Upper lobe of left lung (tissue), 4 donors: ENCODE measurements around the gene BMP7.

ENCODE experiments used
- EP300 ChIP-seq, 4 donors: sonication (generic); formaldehyde crosslinking; IDR thresholded peaks; one replicate each; pipeline ENCODE4 v1.5.1; 2017; ENCODE audit warnings: antibody characterized with exemption in 4 of 4, control low read depth in 2 of 4
- POLR2AphosphoS5 ChIP-seq, 2 donors: sonication (generic); formaldehyde crosslinking; IDR thresholded peaks; one replicate each; pipeline ENCODE4 v1.5.1; 2017; ENCODE audit warnings: antibody characterized with exemption in 2 of 2
- TF ChIP-seq, protein P1 (sequence below), 6 experiments: fragments of 450-650 bp in 4 of 6; fragments of 200-600 bp in 2 of 6; sonication (generic) in 2 of 6; IDR thresholded peaks; one replicate each; pipeline ENCODE4 v1.5.1; 2016 to 2019; ENCODE audit warnings: antibody characterized with exemption in 6 of 6

DNA sequence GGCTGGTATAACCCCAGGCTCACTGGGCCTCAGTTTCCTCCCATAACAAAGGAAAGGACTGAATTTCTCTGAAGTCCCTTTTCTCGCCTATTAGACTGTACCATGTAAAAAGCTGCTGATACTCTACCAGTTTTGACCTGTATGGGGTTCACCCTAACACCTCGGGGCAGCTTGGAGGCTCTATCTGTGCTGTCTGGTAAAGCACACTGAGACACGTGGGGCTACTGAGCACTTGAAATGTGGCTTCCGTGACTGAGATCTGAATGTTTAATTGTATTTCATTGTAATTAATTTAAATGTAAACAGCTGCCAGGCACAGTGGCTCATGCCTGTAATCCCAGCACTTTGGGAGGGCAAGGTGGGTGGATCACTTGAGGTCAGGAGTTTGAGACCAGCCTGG lies 24.0 kb downstream of the BMP7 start:
- TF ChIP-seq, protein P1, sequence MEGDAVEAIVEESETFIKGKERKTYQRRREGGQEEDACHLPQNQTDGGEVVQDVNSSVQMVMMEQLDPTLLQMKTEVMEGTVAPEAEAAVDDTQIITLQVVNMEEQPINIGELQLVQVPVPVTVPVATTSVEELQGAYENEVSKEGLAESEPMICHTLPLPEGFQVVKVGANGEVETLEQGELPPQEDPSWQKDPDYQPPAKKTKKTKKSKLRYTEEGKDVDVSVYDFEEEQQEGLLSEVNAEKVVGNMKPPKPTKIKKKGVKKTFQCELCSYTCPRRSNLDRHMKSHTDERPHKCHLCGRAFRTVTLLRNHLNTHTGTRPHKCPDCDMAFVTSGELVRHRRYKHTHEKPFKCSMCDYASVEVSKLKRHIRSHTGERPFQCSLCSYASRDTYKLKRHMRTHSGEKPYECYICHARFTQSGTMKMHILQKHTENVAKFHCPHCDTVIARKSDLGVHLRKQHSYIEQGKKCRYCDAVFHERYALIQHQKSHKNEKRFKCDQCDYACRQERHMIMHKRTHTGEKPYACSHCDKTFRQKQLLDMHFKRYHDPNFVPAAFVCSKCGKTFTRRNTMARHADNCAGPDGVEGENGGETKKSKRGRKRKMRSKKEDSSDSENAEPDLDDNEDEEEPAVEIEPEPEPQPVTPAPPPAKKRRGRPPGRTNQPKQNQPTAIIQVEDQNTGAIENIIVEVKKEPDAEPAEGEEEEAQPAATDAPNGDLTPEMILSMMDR (IDR thresholded peaks at IDR 0.05), result no peak
- no peak for TF ChIP-seq EP300 (IDR thresholded peaks at IDR 0.05)
- TF ChIP-seq POLR2AphosphoS5 (IDR thresholded peaks at IDR 0.05), result no peak
